ENCODE data around the gene HEPACAM2.

The HEPACAM2 gene

GRCh38 chr7:93202594-93203250 is 23.5 kb downstream of the HEPACAM2 start:
- DNase-seq = no peak

GRCh38 chr7:93198472-93198871 is 27.8 kb downstream of the HEPACAM2 start:
- no peak for DNase-seq

GRCh38 chr7:93196336-93196735 is 29.9 kb downstream of the HEPACAM2 start:
- DNase-seq = no peak

- no peak for DNase-seq
These were observed 31.9 kb downstream of the HEPACAM2 start for GRCh38 chr7:93194386-93194785.

- no peak for DNase-seq
These were observed 37.2 kb downstream of the HEPACAM2 start for GRCh38 chr7:93188870-93189634.

GRCh38 chr7:93185303-93186027 is 40.8 kb downstream of the HEPACAM2 start:
- DNase-seq = no peak

GRCh38 chr7:93179173-93179572 is 47.1 kb downstream of the HEPACAM2 start:
- DNase-seq = no peak

- DNase-seq = no peak
These were observed 48.1 kb downstream of the HEPACAM2 start for GRCh38 chr7:93178213-93178612.

GRCh38 chr7:93176992-93177580 is 49.2 kb downstream of the HEPACAM2 start:
- DNase-seq = no peak

GRCh38 chr7:93175219-93175618 is 51.0 kb downstream of the HEPACAM2 start:
- no peak for DNase-seq

- no peak for DNase-seq
These were observed 53.6 kb downstream of the HEPACAM2 start for GRCh38 chr7:93172683-93173082.

GRCh38 chr7:93171606-93172226 is 54.6 kb downstream of the HEPACAM2 start:
- no peak for DNase-seq

GRCh38 chr7:93165447-93165846 is 60.8 kb downstream of the HEPACAM2 start:
- no peak for DNase-seq

- DNase-seq = no peak
These were observed 61.5 kb downstream of the HEPACAM2 start for GRCh38 chr7:93164766-93165165.

GRCh38 chr7:93161181-93161762 is 65.0 kb downstream of the HEPACAM2 start:
- DNase-seq = no peak

- no peak for DNase-seq
These were observed 65.9 kb downstream of the HEPACAM2 start for GRCh38 chr7:93160410-93160809.

GRCh38 chr7:93159490-93159889 is 66.8 kb downstream of the HEPACAM2 start:
- DNase-seq = no peak

- DNase-seq = no peak
These were observed 69.4 kb downstream of the HEPACAM2 start for GRCh38 chr7:93156884-93157283.

GRCh38 chr7:93150200-93150835 is 76.0 kb downstream of the HEPACAM2 start:
- DNase-seq = no peak

- DNase-seq = no peak
These were observed 77.5 kb downstream of the HEPACAM2 start for GRCh38 chr7:93148727-93149126.

- DNase-seq = no peak
These were observed 78.1 kb downstream of the HEPACAM2 start, which contains the start of gene SAMD9L for GRCh38 chr7:93148144-93148543. SAMD9L (minus strand) TSS chr7:93148385; CDS start chr7:93135971, 12,414 bp downstream.

GRCh38 chr7:93147363-93147762 is 78.9 kb downstream of the HEPACAM2 start:
- peak; percentile 53 for DNase-seq
